HepG2 (cell line): ENCODE measurements around the gene INTS4.
"Not testable (repeated sequence)": the region's sequence is repeated elsewhere in the genome, so short reads cannot be mapped to it uniquely, and the experiment has no call there.

Experiments
- ETV6 ChIP-seq: sonication (generic); formaldehyde crosslinking; conservative IDR thresholded peaks from 2 replicates; pipeline ENCODE4 v1.4.0; 2020; ENCODE audit warnings: missing genetic modification reagents
- GABPB1 ChIP-seq: IDR thresholded peaks from 2 replicates; pipeline ENCODE4 v1.6.1; 2016; ENCODE audit warnings: mild to moderate bottlenecking, missing genetic modification reagents, moderate library complexity, missing compliant biosample characterization
- HCFC1 ChIP-seq: fragments of 150-350 bp; IDR thresholded peaks from 2 replicates; pipeline ENCODE4 v1.6.1; 2014; ENCODE audit warnings: low read depth, low read length
- POLR2AphosphoS5 ChIP-seq: IDR thresholded peaks from 2 replicates; pipeline ENCODE4 v1.6.1; 2012; ENCODE audit warnings: low read depth, low read length
- SIN3A ChIP-seq: IDR thresholded peaks from 2 replicates; pipeline ENCODE4 v1.6.1; 2011; ENCODE audit warnings: low read depth, mild to moderate bottlenecking, control low read depth, low read length, borderline replicate concordance
- SP140L ChIP-seq: sonication (generic); formaldehyde crosslinking; IDR thresholded peaks from 2 replicates; pipeline ENCODE4 v1.4.0; 2020; ENCODE audit warnings: missing genetic modification reagents, borderline replicate concordance
- TAF1 ChIP-seq: sonication (generic); formaldehyde crosslinking; IDR thresholded peaks from 2 replicates; pipeline ENCODE4 v1.4.0; 2020; ENCODE audit warnings: missing genetic modification reagents
- ZNF605 ChIP-seq: sonication (generic); formaldehyde crosslinking; IDR thresholded peaks from 2 replicates; pipeline ENCODE4 v1.8.0; 2022; ENCODE audit warnings: mild to moderate bottlenecking, missing genetic modification reagents

GRCh38 chr11:77933596-77933995 is 60.9 kb downstream of the INTS4 start:
- TF ChIP-seq TAF1; POLR2AphosphoS5; HCFC1; GABPB1; SP140L (CRISPR knock-in tag); SIN3A; ETV6; ZNF605 (CRISPR knock-in tag): not testable (repeated sequence)
